Astrocyte (in vitro differentiated cells and primary cell): ENCODE results near the gene FAM13A. TPM values are rescaled to one million over a fixed set of nuclear protein-coding genes. Genes with fewer than 3 reads are reported as not detected.

ENCODE experiments used
- DNase-seq: peaks from one replicate; pipeline ENCODE4 v3.0.0-alpha.2; 2010; ENCODE audit warnings: low read depth
- FAIRE-seq: peaks from 2 replicates; lab custom pipeline; 2011; peaks lifted over from hg19 to GRCh38; lab: Jason Lieb, UNC
- H2AFZ ChIP-seq: 2 replicates; pipeline ENCODE4 v1.6.0; 2012; ENCODE audit warnings: low read depth, low read length, inconsistent platforms
- H3K27ac ChIP-seq: 2 replicates; pipeline ENCODE4 v1.5.1; 2011; ENCODE audit warnings: low read depth, low read length, inconsistent platforms
- H3K27me3 ChIP-seq: 2 replicates; pipeline ENCODE4 v1.6.0; 2011; ENCODE audit warnings: low read length, inconsistent platforms; ENCODE audit not compliant: insufficient read depth
- H3K36me3 ChIP-seq: 2 replicates; pipeline ENCODE4 v1.5.1; 2011; ENCODE audit warnings: low read length, inconsistent platforms; ENCODE audit not compliant: insufficient read depth
- H3K4me1 ChIP-seq: 2 replicates; pipeline ENCODE4 v1.5.1; 2011; ENCODE audit warnings: low read length, inconsistent platforms; ENCODE audit not compliant: insufficient read depth
- H3K4me2 ChIP-seq: 2 replicates; pipeline ENCODE4 v1.6.0; 2012; ENCODE audit warnings: low read length, inconsistent platforms
- H3K4me3 ChIP-seq: 2 replicates; pipeline ENCODE4 v1.5.1; 2011; ENCODE audit warnings: low read depth, mild to moderate bottlenecking, low read length, inconsistent platforms; ENCODE audit not compliant: insufficient read depth
- H3K79me2 ChIP-seq: 2 replicates; pipeline ENCODE4 v1.6.0; 2012; ENCODE audit warnings: mild to moderate bottlenecking, low read length, inconsistent platforms; ENCODE audit not compliant: insufficient read depth
- H3K9ac ChIP-seq: 2 replicates; pipeline ENCODE4 v1.6.0; 2012; ENCODE audit warnings: mild to moderate bottlenecking, low read length, inconsistent platforms
- H3K9me3 ChIP-seq: 2 replicates; pipeline ENCODE4 v1.5.1; 2012; ENCODE audit warnings: low read depth, mild to moderate bottlenecking, low read length, inconsistent platforms; ENCODE audit not compliant: insufficient read depth
- H4K20me1 ChIP-seq: 2 replicates; pipeline ENCODE4 v1.6.0; 2012; ENCODE audit warnings: low read length, inconsistent platforms; ENCODE audit not compliant: insufficient read depth
- H3K27ac Mint-ChIP-seq: one replicate; pipeline ENCODE4 v1.8.0; 2021; ENCODE audit warnings: mild to moderate bottlenecking, mixed read lengths; ENCODE audit not compliant: unreplicated experiment
- H3K27me3 Mint-ChIP-seq: one replicate; pipeline ENCODE4 v1.8.0; 2021; ENCODE audit warnings: low read depth, mixed read lengths; ENCODE audit not compliant: unreplicated experiment
- H3K36me3 Mint-ChIP-seq: one replicate; pipeline ENCODE4 v1.8.0; 2021; ENCODE audit warnings: low read depth, mixed read lengths; ENCODE audit not compliant: unreplicated experiment
- H3K4me1 Mint-ChIP-seq: one replicate; pipeline ENCODE4 v1.8.0; 2021; ENCODE audit warnings: low read depth, mixed read lengths; ENCODE audit not compliant: unreplicated experiment
- H3K4me3 Mint-ChIP-seq: one replicate; pipeline ENCODE4 v1.8.0; 2021; ENCODE audit warnings: mild to moderate bottlenecking, moderate library complexity, mixed read lengths; ENCODE audit not compliant: unreplicated experiment
- H3K9me3 Mint-ChIP-seq: one replicate; pipeline ENCODE4 v1.8.0; 2021; ENCODE audit warnings: mild to moderate bottlenecking, mixed read lengths; ENCODE audit not compliant: unreplicated experiment
- EZH2 ChIP-seq: IDR thresholded peaks from 2 replicates; pipeline ENCODE4 v1.6.1; 2012; ENCODE audit warnings: mild to moderate bottlenecking, low read length, inconsistent platforms; ENCODE audit not compliant: insufficient read depth
- total RNA-seq: library from RNA; stranded (reverse); gene quantifications from 2 replicates; pipeline ENCODE4 v1.2.1, GENCODE V29; 2021
- TF ChIP-seq, protein P1 (sequence below): IDR thresholded peaks from 2 replicates; pipeline ENCODE4 v1.5.1; 2011; ENCODE audit warnings: low read depth, mild to moderate bottlenecking, inconsistent platforms, low read length, moderate library complexity; ENCODE audit not compliant: insufficient read depth

The FAM13A gene
- total RNA-seq, 1 donor from 2014 or later = 12.0 TPM

DNA sequence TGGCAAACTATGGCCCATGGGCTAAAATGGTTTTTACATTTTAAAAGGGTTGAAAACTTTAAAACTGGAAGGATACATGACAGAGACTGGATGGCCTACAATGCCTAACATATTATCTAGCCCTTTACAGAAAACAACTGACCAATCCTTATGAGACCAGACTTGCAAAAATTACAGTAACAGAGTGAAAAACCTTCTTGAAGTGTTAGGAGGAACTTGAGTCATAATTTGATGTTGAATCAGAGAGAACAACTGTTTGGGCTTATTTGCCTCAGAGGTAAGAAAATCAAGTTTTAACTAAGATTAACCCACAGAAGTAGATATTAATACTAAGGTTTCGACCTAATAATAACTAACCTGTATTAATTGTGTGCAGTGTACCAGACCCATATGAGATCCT is 347.0 kb downstream of the FAM13A start:
- no peaks in the 10 kb centered on the region for H3K27me3 ChIP-seq
- H3K4me2 ChIP-seq = no peak overlapping the region
- Mint-ChIP-seq H3K27ac (no peak overlapping the region), H3K9me3 (no peaks in the 10 kb centered on the region), H3K4me1 (peaks cover 9% of the 10 kb centered on the region), H3K36me3 (peaks cover 6% of the 10 kb centered on the region), H3K4me3 (no peak overlapping the region), H3K27me3 (no peaks in the 10 kb centered on the region)
- no peak overlapping the region for H3K9ac ChIP-seq
- no peak for DNase-seq
- no peaks in the 10 kb centered on the region for H3K4me1 ChIP-seq
- H3K4me3 ChIP-seq = no peak overlapping the region
- H2AFZ ChIP-seq = no peak overlapping the region
- no peaks in the 10 kb centered on the region for H3K9me3 ChIP-seq
- no peak overlapping the region for H3K27ac ChIP-seq
- TF ChIP-seq, protein P1, sequence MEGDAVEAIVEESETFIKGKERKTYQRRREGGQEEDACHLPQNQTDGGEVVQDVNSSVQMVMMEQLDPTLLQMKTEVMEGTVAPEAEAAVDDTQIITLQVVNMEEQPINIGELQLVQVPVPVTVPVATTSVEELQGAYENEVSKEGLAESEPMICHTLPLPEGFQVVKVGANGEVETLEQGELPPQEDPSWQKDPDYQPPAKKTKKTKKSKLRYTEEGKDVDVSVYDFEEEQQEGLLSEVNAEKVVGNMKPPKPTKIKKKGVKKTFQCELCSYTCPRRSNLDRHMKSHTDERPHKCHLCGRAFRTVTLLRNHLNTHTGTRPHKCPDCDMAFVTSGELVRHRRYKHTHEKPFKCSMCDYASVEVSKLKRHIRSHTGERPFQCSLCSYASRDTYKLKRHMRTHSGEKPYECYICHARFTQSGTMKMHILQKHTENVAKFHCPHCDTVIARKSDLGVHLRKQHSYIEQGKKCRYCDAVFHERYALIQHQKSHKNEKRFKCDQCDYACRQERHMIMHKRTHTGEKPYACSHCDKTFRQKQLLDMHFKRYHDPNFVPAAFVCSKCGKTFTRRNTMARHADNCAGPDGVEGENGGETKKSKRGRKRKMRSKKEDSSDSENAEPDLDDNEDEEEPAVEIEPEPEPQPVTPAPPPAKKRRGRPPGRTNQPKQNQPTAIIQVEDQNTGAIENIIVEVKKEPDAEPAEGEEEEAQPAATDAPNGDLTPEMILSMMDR = no peak
- no peak for TF ChIP-seq EZH2
- no peaks in the 10 kb centered on the region for H4K20me1 ChIP-seq
- H3K36me3 ChIP-seq = no peaks in the 10 kb centered on the region
- no peaks in the 10 kb centered on the region for H3K79me2 ChIP-seq
- FAIRE-seq = no peak

DNA sequence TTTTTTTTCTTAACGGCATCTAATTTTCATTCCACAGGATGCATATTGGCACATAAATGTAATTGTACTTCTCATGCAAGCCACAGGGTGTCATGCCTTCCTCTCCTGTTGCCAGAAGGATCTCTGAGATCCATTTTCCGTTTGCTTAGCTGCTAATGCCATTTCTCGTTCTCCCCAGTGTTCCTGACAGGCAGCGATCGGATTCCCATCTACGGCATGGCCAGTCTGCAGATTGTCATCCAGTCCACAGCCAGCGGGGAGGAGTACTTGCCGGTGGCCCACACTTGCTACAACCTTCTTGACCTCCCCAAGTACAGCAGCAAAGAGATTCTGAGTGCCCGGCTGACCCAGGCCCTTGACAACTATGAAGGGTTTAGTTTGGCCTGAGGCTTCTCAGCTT is 350.4 kb downstream of the FAM13A start:
- no peaks in the 10 kb centered on the region for H3K9me3 ChIP-seq
- no peak overlapping the region for H3K4me3 Mint-ChIP-seq
- no peak overlapping the region for H3K27ac ChIP-seq
- H3K36me3 Mint-ChIP-seq = peaks cover 3% of the 10 kb centered on the region
- no peaks in the 10 kb centered on the region for H3K36me3 ChIP-seq
- H3K4me2 ChIP-seq = peak overlapping the region; percentile 47
- TF ChIP-seq, protein P1 = peak; percentile 52
- no peak for TF ChIP-seq EZH2
- H3K27me3 Mint-ChIP-seq = no peaks in the 10 kb centered on the region
- H3K27me3 ChIP-seq = no peaks in the 10 kb centered on the region
- no peaks in the 10 kb centered on the region for H3K79me2 ChIP-seq
- FAIRE-seq = peak; percentile 55
- H3K4me1 Mint-ChIP-seq = peaks cover 9% of the 10 kb centered on the region
- no peak overlapping the region for H3K4me3 ChIP-seq
- peak; percentile 58 for DNase-seq
- peak overlapping the region; percentile 35 for H3K9ac ChIP-seq
- H3K27ac Mint-ChIP-seq = no peak overlapping the region
- H3K9me3 Mint-ChIP-seq = no peaks in the 10 kb centered on the region
- H2AFZ ChIP-seq = peak overlapping the region; percentile 59
- no peaks in the 10 kb centered on the region for H3K4me1 ChIP-seq
- no peaks in the 10 kb centered on the region for H4K20me1 ChIP-seq

DNA sequence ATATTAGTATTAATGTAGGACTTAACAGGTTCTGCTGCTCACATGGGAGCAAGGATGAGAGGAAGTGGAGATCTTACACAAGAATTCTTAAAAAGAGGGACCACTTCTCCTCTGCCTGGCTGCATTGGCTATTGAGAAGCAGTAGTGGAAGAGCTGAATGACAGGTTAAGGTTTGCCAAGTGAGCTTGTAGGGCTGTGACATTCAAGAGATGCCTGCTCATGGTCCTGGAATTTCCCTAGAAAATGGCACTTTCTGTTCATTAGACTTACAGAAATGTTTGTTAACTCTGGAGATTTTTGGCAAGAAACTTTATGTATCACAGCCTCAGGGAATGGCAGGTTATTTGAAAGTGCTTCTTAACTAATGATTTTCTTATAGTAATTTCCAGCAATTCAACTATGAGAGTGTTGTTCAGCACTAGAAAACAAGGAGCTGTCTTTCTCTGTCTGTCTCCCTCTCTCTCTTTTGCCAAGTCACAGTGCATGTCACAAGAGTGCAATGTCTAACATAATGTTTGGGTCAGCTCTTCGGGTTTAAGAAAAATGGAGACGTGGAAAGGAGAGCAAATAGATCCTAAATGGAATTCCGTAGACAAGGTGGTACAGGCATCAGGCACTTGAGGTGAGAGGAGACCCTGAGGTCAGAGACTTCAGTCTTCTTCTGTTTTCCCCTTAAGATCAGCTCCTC is 351.0 kb downstream of the FAM13A start:
- H3K4me1 ChIP-seq = no peaks in the 10 kb centered on the region
- H3K27ac ChIP-seq = peak overlapping the region; percentile 4
- FAIRE-seq (peak; percentile 72), DNase-seq (peak; percentile 59)
- no peaks in the 10 kb centered on the region for H3K79me2 ChIP-seq
- no peaks in the 10 kb centered on the region for H4K20me1 ChIP-seq
- peak overlapping the region; percentile 59 for H2AFZ ChIP-seq
- H3K27me3 ChIP-seq = no peaks in the 10 kb centered on the region
- Mint-ChIP-seq H3K9me3 (no peaks in the 10 kb centered on the region), H3K36me3 (peaks cover 3% of the 10 kb centered on the region), H3K4me1 (peaks cover 9% of the 10 kb centered on the region), H3K27me3 (no peaks in the 10 kb centered on the region), H3K27ac (no peak overlapping the region), H3K4me3 (no peak overlapping the region)
- peak overlapping the region; percentile 47 for H3K4me2 ChIP-seq
- H3K36me3 ChIP-seq = no peaks in the 10 kb centered on the region
- no peaks in the 10 kb centered on the region for H3K9me3 ChIP-seq
- TF ChIP-seq, protein P1 = no peak
- TF ChIP-seq EZH2 = no peak
- no peak overlapping the region for H3K4me3 ChIP-seq
- H3K9ac ChIP-seq = peak overlapping the region; percentile 29
